Measurements from ENCODE around the gene CD163. TPM values are rescaled to one million over a fixed set of nuclear protein-coding genes. Genes with fewer than 3 reads are reported as not detected.

Gene CD163
- total RNA-seq, 1 donor from 2014 or later, result not detected

GRCh38 chr12:7450667-7451066 is 52.9 kb downstream of the CD163 start:
- Mint-ChIP-seq H3K27ac (ENCODE audit: unreplicated experiment) (no peak overlapping the region), H3K4me1 (no peaks in the 10 kb centered on the region), H3K27me3 (ENCODE audit: low read depth) (peaks cover 8% of the 10 kb centered on the region), H3K36me3 (ENCODE audit: low read depth) (no peaks in the 10 kb centered on the region), H3K9me3 (peaks cover 4% of the 10 kb centered on the region), H3K4me3 (no peak overlapping the region)
- no peak for DNase-seq (ENCODE audit: low read depth, low spot score)
- TF ChIP-seq, protein P1, sequence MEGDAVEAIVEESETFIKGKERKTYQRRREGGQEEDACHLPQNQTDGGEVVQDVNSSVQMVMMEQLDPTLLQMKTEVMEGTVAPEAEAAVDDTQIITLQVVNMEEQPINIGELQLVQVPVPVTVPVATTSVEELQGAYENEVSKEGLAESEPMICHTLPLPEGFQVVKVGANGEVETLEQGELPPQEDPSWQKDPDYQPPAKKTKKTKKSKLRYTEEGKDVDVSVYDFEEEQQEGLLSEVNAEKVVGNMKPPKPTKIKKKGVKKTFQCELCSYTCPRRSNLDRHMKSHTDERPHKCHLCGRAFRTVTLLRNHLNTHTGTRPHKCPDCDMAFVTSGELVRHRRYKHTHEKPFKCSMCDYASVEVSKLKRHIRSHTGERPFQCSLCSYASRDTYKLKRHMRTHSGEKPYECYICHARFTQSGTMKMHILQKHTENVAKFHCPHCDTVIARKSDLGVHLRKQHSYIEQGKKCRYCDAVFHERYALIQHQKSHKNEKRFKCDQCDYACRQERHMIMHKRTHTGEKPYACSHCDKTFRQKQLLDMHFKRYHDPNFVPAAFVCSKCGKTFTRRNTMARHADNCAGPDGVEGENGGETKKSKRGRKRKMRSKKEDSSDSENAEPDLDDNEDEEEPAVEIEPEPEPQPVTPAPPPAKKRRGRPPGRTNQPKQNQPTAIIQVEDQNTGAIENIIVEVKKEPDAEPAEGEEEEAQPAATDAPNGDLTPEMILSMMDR (conservative IDR thresholded peaks at IDR 0.05), result no peak

DNA sequence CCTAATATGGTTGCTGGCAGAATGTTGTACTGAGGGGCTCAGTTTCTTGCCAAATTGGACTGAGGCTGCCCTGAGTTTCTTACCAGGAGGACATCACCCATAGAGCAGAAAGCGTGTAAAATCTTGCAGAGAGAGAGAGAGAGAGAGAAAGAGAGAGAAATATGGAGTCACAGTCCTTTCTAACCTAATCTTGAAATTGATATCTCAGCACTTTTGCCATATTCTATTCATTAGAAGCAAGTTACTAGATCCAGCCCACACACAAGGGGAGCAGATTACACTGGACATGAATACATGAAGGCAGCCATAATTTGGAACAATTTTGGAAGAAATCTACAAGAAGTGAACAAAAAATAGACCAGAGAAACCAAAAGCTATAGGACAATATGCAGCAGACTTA is 55.5 kb downstream of the CD163 start:
- no peaks in the 10 kb centered on the region for H3K4me1 Mint-ChIP-seq
- no peak overlapping the region for H3K27ac Mint-ChIP-seq (ENCODE audit: unreplicated experiment)
- no peaks in the 10 kb centered on the region for H3K9me3 Mint-ChIP-seq
- H3K36me3 Mint-ChIP-seq (ENCODE audit: low read depth), result no peaks in the 10 kb centered on the region
- TF ChIP-seq, protein P1 (conservative IDR thresholded peaks at IDR 0.05), result no peak
- DNase-seq (ENCODE audit: low read depth, low spot score), result no peak
- no peak overlapping the region for H3K4me3 Mint-ChIP-seq
- H3K27me3 Mint-ChIP-seq (ENCODE audit: low read depth), result peaks cover 10% of the 10 kb centered on the region

DNA sequence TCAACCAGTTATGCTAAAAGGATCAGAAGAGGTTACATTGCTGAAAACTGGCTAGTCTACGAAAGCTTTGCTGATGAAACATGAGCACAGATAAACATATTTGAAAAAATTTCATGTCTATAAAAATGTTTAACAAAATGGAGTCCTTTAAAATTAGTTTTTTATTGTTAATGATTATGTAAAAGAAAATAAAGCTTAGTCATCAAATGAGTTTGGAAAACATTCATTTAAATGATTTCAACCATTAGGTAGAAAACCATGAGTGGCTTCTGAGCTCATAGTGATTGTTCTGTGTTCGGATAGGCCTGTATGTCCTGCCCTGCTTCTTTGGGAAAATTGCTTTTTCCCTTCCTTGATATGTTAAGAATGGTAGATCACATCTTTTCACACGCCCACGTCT is 59.0 kb downstream of the CD163 start:
- Mint-ChIP-seq H3K4me1 (peaks cover 4% of the 10 kb centered on the region), H3K4me3 (no peak overlapping the region), H3K36me3 (ENCODE audit: low read depth) (peaks cover 7% of the 10 kb centered on the region), H3K27me3 (ENCODE audit: low read depth) (peaks cover 21% of the 10 kb centered on the region), H3K9me3 (peaks cover 3% of the 10 kb centered on the region), H3K27ac (ENCODE audit: unreplicated experiment) (no peak overlapping the region)
- TF ChIP-seq, protein P1 (conservative IDR thresholded peaks at IDR 0.05), result no peak
- no peak for DNase-seq (ENCODE audit: low read depth, low spot score)

GRCh38 chr12:7444076-7444475 is 59.5 kb downstream of the CD163 start, which contains the start of gene CD163L1:
Gene CD163L1, minus strand, starts transcription at chr12:7444153. Its CDS starts 26 bp downstream, at chr12:7444127.
- Mint-ChIP-seq H3K4me1 (peaks cover 5% of the 10 kb centered on the region), H3K9me3 (peaks cover 6% of the 10 kb centered on the region), H3K36me3 (ENCODE audit: low read depth) (peaks cover 9% of the 10 kb centered on the region), H3K27ac (ENCODE audit: unreplicated experiment) (no peak within 1 kb of the TSS), H3K4me3 (no peak within 1 kb of the TSS), H3K27me3 (ENCODE audit: low read depth) (peaks cover 25% of the 10 kb centered on the region)
- TF ChIP-seq, protein P1 (conservative IDR thresholded peaks at IDR 0.05), result no peak
- no peak for DNase-seq (ENCODE audit: low read depth, low spot score)

- Mint-ChIP-seq H3K27ac (ENCODE audit: unreplicated experiment) (no peak overlapping the region), H3K4me3 (peak overlapping the region; percentile 24), H3K36me3 (ENCODE audit: low read depth) (peaks cover 14% of the 10 kb centered on the region), H3K4me1 (peaks cover 5% of the 10 kb centered on the region), H3K9me3 (peaks cover 15% of the 10 kb centered on the region), H3K27me3 (ENCODE audit: low read depth) (peaks cover 28% of the 10 kb centered on the region)
- TF ChIP-seq, protein P1 (conservative IDR thresholded peaks at IDR 0.05), result no peak
- DNase-seq (ENCODE audit: low read depth, low spot score), result no peak
These were observed 62.4 kb downstream of the CD163 start for GRCh38 chr12:7441216-7441615.

All from neural crest cell (in vitro differentiated cells).